GM20431 (cell line): ENCODE data around the gene USP51.
"Not testable (repeated sequence)": the region's sequence is repeated elsewhere in the genome, so short reads cannot be mapped to it uniquely, and the experiment has no call there.

Source experiments
- in situ Hi-C: fragments of 300-500 bp; cut with MseI, MboI; formaldehyde crosslinking; loops from one replicate; pipeline ENCODE4 v1.15.0; 2020; ENCODE audit warnings: low sequenced_read_pairs; ENCODE audit not compliant: unreplicated experiment

The USP51 gene

DNA sequence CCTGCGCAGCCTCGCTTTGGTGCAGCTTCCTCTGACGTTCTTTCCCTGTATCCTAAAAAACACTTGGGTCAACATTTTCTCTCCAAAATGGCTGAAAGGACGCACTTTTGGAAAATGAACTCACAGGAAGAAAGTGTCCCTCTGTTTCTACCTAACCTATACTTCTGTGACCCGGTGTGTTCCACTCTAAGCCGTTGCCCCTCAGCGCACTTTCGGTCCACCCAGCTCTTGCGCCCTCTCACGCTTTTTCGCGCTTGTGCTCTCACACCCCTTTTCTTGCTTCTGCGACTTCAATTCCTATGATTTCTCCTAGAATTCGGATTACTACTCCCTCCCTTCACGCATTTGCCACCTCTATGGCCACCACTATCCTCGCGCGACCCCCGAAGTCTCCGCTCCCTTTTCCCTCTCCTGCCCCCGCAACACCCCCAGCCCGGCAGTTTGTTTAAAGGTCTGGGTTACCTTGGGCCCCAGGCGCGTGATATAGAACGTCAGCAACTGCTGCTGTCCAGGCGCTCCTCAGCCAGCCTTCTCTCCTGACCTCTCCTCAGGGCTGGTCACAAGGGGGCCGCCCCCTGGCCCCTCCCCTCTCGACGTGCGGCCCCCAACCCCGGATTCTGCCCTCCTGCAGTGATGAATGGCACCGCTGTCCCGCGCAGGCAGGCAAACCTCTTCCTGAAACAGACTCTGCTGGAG lies at the start of gene USP51:
TSS of gene USP51 (minus strand) at position 535 of the 696 bp plus-strand sequence. CDS start 909 bp downstream, outside the sequence.
- in situ Hi-C loops, result no loop called here

DNA sequence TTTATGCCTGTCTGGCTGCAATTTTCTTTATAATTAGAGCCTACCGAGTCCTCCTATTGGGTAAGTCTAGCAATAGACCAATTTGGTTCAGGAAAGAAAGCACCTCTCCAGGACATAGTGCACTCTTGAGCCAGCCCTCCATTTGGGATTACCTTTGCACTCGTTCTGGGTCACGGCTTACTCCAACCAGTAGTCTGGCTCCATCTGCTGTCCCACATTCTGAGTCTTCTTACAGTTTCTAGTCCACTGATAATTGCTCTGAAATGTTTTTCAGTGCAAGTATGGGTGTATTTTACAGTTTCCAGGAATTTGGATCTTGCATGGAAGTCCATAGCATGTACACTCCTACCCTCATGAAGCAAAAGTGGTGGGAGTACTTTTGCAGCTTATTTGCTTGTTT lies 34.8 kb upstream of the USP51 start:
- in situ Hi-C loops, result no loop called here

DNA sequence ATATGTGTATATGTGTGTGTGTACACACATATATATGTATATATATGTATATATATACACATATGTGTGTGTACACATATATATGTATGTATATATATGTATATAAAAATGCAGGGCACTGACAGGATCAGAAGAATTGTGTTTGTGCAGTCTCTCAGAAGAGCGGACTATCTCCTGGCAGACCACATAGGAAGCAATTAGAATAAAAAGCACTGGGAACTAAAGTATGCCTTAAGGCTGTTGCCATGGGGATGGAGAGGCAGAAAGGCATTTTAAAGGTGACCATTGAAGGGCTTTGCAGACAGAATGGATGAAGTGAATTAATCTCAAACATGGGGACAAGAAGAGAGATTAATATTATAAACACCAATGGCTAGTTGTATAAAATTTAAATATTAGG lies 33.7 kb upstream of the USP51 start:
- in situ Hi-C loops, result no loop called here

DNA sequence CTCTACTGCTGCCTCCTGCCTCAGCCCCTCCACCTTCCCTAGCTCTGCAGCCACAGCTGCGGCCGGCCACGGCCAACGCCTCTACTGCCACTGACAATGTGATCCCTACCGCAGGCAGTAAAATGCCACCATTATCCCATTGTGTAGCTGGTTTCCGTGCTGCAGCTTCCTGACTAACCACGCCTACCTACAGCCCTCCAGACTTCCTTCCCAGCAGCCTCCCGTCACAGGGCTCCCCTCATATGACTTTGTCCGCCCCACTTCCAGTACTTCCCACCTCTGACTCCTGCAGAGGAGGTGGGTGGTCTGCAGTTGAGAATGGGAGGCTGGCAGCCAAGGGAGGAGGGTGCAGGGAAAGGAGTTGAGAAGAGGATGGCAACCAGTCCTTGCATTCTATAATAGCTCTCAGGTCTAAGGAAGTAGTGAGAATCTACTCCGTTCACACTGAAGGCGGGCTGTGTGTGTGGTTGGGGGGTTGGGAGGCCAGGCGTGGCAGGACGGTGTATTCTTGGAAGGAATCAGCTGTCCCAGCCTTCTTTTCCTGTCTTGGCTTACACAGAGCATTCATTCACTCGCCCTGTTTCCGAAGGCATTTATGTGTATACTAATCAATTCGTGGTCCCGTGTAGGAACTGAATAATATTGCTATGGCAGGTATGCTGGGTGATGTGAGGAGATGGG lies 33.1 kb upstream of the USP51 start:
- in situ Hi-C loops, result no loop called here

DNA sequence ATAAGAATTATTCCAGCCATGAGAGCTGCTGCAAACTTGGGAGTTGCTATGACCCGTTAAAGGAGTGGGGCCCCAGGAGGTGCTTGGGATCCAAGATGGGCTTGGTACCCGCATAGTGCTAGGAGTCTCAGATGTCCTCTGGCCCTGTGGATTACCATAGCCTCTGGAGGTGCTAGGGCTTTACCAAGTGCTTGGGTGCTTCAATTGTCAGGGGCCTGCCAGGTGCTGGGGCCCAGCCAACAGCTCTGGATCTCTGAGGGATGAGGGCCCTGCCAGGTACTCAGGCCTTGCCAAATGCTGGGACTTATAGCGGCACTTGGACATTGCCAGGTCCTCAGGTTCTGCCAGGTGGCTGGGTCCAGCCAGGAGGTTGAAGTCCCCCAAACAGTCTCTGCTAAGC lies 32.0 kb upstream of the USP51 start:
- in situ Hi-C loops, result no loop called here

DNA sequence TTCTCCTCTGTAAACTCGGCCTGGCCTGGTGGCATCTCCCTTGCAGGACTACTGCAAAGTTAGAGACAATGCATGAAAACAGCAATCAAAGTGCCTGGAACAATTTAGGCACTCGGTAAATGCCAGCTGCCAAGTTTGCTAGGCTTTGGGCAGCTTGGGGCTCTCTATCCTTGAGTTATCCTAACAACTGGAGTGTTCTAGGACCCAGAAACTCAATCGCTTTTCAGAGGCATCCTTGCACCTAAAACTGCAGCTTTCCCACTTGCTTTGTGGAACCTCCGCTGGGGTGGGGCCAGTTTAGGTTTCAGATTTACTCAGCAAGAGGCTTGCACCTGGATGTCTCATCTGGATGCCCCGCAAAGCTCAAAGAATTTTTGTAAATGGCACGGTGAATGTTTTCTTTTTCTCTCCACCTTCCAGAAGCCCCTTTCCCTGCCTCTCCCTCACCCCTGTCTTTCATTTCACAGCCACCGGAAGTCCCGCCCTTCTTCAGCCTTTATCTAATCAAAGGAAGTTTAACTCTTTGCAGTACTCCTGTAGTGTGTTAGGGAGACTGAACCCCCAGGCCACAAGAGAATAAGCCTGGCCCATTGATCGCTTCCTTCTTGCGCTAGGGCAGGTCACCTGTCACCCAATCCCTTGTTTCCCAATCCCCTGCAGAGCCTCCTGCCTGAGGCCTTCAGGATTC lies 27.3 kb upstream of the USP51 start:
- in situ Hi-C loops, result not testable (repeated sequence)

DNA sequence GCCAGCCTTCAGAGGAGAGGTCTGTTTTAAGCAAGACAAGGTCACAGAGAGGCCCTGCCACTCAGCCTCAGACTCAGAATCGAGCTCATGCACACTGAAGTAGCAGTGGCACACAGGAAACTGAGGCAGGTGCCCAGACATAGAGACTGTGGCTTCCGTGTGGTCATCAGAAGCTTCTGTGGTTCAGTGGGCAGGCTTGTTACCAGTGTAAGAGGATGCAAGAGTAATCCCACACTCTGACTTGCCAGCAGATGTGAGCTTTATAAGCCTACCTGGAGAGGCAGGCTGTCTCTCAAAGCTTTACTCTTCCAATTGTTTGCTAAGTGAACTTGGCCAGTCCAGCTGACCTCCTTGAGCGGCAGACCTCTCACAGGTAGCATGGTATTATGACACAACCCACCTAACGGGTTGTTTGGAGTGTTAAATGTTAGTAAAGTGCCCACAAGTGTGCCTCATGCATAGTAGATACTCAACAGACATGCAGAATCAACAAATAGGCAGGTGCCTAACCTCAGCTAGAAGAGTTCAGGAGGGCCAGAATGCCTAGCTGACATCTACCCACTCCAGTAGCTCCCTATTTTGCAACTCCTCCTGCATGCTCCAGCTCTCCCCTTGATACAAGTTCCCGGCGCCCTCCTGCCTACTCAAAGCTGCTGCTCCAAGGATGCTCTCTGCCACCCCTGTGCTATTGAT lies 23.5 kb upstream of the USP51 start:
- in situ Hi-C loops, result not testable (repeated sequence)

DNA sequence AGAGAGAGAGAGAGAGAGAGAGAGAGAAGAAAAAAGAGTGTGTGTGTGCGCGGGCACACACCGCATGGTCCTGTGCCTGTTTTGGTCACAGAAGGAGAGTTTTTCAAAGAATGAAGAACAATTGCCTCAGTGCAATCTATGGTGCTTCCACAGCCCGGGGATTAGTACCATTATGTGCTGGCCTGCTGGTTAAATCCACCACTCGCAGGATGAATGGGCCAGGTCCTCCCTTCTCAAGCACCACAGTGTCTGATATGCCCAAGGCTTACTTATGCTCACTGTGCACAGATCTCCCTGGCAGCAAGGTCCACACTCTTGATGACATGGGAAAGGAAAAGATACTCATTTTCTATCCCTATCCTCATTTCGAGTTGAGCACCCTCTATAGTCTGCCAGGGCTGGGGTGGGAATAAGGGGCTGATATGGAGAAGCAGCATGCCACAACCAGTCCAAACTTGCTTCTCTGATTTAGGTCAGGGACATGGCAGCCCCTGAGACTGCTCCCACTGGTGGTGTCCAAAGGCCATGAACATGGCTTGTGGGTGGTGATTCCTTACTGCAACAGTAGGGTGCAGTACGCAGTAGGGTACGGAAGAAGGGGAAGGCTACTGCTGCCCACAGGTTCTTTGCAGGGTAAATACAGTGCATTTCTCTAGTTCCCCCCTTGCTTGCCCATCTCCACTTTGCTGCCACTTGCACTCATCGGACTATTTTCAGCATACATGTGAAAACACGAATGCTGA lies 18.9 kb upstream of the USP51 start:
- in situ Hi-C loops, result not testable (repeated sequence)

DNA sequence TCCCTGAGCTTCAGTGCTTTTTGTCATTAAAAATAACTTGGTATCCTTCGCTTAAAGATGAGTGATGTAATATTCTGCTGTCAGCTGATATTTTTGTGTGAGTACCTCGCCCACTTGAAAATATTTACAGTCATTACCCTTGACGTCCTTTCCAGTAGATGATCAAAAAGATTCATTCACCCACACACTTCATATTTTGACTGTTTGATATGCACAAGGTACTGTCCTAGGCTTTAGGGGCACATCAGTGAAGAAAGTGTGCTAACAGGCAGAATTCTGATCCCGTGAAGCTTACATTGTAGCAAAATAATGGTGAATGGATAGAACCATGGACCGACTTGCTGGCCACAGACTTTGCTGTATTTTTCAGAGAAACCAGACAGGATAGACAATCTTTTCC lies 18.1 kb upstream of the USP51 start:
- in situ Hi-C loops, result not testable (repeated sequence)

DNA sequence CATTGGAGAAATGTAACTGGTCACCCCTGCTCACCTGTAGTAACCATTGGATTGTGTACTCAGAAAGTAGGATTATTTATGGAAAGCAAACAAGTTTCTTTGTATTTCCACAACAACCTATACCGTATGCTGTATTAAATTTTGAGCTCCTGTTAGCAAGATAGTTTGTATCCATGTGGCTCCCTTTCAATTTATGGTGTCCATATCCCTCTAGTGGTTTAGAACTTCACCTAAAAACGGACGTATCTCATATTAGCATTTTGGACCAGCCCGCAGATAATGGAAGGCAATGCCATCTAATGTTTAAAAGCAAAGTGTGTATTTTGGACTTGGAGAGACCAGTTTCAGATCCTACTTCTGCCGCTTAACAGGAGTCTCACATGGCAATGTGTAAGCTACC lies 17.4 kb upstream of the USP51 start:
- in situ Hi-C loops, result not testable (repeated sequence)

DNA sequence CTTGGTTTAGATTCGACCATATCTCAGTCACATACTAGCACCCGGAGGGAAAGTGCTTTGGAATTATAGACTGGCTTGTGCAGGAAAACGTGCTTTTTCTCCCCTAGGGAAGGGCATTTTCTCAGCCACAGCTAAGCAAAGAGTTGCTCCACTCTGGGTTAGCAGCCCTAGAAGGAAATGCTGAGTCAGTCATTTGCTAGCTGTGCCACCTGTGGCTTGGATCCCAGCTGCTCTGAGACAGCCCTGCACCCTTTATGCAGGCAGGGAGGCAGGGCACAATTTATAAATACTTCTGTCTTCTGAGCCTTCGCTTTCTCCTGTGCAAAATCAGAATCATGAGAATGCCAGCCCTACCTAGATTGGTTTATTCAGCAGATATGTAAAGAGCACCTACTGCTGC lies 1.3 kb upstream of the USP51 start:
- in situ Hi-C loops, result no loop called here

DNA sequence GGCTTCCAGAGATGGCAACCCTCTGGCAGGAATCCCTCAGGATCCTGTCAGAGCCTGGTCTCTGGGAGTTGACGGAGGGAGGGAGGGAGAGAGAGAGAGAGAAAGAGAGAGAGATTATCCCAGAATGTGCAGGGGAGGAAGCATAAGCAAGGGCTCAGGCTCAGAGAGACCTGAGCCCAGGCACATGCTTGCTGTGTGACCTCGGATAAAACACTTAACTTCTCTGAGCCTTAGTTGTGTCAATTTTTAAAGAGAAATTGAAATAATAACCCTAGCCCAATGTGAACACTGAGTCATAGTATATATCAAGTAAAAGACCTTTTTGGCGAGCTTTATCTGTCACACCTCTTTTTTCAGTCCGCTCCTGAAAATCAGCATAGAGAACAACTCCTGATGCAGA lies 473 bp upstream of the USP51 start:
- in situ Hi-C loops, result no loop called here

DNA sequence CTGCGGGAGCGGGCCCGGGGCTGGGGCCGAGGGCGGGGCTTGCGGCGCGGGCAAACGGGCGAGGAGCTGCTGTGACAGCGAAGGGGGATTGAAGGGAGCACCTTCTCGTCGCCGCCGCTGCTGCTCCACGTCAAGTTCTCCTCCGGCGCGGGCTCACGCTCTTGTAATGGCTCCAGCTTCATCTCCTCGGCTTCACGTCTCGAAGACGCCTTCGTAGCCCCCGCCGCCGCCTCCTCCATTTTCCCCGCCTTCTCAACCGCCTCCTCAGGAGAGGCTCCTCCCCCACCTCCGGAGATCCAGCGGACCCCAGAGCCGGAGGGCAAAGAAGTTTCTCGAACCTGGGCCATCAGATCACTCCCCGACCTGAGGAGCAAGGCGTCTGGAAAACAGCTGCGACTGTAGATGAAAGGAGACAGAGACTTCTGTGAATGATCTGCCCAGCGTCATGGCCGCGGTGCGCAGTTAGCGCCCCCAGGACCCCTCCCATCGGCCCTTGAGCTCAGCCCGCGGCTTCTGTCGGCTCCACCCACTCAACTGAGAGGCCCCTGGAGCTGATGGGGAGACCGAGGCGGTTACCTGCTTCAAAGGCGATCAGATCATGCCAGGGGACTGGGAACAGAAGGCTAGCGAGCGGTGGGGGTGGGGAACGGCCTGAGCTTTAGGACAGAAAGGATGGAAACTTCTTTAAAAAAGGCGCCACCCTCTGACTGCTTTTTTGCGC lies 895 bp downstream of the USP51 start:
- in situ Hi-C loops, result no loop called here

DNA sequence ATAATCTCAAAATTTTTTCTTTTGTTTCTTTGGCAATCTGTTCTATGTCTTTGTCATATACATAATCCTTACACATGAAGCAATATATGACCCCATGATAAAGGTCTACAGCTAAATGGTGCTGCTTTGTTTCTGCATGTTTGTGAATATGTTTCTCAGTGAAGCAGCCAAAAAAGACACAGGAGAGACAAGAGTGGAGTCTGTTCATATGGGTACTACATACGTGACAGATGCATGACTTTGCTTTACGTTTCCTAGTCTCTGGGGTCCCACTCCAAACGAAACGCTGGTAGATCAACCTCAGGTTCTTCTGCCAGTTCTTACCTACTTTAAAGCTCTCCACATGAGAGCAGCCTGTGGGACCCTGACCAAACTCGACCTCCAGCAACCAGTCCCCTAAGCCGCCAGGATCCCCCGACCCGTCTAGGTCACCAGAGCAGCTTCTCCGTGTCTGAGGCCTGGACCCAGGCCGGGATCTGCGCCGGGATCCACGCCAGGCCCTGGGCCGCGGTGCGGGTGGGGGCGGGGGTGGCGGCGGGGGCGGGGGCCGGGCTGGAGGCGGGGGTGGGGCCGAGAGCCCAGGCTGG lies 1.5 kb downstream of the USP51 start:
- in situ Hi-C loops, result no loop called here

DNA sequence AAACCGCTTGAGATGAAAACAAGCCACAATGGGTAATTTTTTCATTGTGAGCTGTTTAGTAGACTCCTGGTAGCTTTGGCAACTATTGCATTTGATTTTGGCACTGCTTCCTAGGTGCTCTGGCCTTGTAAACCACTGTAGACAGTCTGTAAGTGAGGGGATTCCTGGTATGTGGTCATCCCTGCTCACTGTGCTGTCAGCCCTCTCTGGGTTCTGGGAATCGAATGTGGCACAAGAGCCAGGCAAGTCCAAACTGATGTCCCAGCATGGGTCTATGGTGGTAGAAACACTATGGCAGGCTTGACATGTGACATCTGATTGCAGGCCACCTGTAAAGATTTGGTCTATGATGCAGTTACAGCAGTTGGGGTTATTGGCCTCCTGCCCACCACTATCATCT lies 2.5 kb downstream of the USP51 start:
- in situ Hi-C loops, result no loop called here

DNA sequence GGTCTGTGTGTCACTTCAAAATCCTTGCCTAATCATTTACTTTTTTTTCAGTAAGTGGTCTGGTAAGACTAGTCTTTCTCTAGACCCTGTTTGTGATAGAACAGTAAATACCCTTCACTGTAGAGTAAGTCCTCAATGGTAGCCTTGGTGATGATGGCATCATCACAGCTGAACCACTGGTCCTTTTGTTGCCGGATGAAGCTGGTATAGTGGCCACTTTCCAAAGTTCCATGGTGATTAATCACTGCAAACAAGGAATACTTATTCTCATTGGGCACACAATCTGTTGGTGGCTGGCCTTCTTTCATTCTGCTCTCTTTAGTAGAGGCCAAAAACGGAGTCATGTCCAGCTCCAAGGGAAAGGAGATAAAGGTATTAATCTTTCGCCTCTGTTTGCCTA lies 2.9 kb downstream of the USP51 start:
- in situ Hi-C loops, result no loop called here

DNA sequence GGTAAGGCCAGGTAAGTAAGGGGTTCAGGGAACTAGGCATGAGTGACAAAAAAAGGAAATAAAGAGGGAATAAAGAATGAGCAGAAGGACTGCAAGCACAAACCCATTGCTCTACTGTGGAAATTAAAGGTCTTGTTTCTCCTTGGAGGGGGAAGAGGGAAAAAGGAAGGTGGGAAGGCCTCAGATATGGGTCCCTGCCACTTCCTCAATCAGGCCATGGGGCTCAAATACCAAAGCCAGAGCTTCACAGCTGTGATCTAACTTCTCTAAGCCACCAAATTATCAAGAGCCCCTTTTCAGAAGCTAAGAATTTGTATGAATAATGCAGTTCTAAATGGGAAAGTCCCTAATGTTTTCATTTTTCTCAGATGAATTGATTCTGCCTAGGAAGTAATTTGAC lies 4.7 kb downstream of the USP51 start:
- in situ Hi-C loops, result no loop called here

DNA sequence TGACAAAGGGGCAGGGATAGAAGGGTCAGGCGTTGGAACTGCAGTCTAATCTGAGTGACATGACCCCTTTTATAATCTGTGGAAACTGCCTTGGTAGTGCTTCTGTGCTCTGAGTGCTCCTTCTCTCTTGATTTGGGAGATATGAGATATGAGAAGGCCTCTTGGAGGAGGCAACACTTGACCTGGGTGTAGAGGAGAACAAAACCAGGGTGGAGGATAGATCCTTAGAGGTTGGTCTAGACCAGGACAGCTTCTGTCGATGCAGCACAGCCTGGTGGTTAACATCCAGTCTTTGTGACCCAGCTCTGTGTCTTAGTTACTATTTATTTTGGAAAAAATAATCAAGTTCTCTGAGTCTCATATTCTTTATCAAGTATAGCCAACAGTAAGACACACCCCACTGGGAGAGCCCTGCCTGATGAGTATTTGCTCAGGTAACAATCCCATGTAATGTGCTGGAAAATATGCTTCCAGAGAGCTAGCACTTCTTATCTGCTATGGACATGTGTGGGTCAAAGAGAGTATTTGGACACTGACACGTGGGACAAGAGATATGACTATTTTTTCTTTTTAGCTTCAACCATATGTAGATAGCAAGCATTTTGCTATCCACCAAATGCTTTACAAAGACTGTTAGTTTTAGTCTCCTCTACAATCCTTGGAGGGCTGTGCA lies 9.1 kb downstream of the USP51 start:
- in situ Hi-C loops, result no loop called here

DNA sequence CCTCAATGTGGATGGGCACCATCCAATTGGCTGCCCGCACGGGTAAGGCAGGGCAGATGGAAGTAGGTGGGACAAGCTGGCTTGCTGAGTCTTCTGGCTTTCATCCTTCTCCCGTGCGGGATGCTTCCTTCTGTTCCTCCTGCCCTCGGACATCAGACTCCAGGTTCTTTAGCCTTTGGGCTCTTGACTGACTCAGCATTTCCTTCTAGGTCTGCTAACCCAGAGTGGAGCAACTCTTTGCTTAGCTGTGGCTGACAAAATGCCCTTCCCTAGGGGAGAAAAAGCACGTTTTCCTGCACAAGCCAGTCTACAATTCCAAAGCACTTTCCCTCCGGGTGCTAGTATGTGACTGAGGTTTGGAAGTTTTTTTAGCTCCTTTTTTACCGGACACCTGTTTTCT lies 9.7 kb downstream of the USP51 start:
- in situ Hi-C loops, result not testable (repeated sequence)
